K562 treated with DMSO at 1 percent for 48 hours (cell line): ENCODE data around the gene SCYGR8. TPM values are rescaled to one million over a fixed set of nuclear protein-coding genes. Genes with fewer than 3 reads are reported as not detected.

ENCODE experiments used
- total RNA-seq: library from RNA; unstranded; fragments of 300-600 nt; gene quantifications from 2 replicates; pipeline ENCODE4 v1.2.3, GENCODE V29; 2022; ENCODE audit warnings: low replicate concordance; ENCODE audit errors: extremely low read depth

SCYGR8 gene, protein sequence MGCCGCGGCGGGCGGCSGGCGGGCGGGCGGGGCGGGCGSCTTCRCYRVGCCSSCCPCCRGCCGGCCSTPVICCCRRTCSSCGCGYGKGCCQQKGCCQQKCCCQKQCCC
- total RNA-seq, result not detected in 2 replicates

DNA sequence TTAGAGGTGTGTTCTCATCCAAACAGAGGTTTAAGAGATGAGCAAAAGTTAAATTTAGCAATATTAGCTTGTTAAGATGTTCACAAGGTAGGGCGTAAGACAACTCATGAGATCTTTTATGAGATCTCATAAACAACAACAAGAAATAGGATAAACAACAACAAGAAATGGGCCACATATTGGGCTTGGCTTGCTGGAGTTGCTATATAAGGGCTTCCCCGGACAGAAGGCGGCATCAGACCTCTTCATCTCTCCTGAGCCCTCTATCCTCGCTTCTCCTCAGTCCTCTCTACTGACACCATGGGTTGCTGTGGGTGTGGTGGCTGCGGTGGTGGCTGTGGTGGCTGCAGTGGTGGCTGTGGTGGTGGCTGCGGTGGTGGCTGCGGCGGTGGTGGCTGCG, at the start of gene SCYGR8:
Gene SCYGR8 (plus strand): TSS at position 301 of the 400 bp plus-strand sequence. CDS start 0 bp downstream, at position 301.

DNA sequence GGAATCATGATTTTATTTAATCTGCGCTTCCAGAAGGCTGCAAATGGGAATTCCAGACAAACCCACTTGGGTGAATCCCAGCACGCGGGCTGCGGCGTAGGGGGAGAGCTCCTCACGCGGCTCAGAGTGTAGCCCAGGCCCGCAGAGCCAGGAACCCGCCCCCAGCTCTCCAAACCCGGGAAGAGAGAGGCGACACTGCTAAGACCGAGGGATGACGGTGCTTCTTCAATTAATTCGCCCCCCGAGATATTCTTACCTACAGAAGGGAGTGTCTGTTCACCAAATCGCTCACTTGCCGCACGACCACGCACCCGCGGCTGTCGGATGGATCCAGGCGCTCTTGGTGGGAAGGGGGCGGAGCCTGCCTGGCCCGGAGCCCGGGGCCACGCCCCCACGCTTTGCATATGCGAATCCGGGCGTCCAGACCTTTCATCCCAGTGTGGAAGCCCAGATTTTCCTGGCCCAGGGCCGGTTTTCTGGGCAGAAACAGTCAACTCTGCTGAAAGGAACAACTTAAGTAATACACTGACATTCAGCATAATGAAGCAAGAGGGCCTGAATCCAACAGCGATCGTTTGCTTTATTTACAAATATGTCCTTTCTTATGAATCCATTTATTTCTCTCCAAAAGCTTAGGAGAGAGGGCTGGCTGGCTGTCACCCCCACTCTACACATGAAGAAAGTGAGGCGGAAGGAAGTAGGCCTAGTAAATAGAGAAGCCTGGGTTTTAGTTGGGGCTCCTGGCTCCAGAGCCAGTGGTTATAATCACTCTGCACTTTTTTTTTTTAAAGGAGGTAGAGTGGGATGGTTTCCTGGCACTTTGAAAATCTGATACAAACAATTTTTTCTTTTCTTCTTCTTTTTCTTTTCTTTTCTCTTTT, 27.8 kb upstream of the SCYGR8 start, which contains the start of gene SLC19A3:
Gene SLC19A3 (minus strand): TSS at position 342 of the 881 bp plus-strand sequence. CDS start 15,710 bp downstream, outside the sequence.

DNA sequence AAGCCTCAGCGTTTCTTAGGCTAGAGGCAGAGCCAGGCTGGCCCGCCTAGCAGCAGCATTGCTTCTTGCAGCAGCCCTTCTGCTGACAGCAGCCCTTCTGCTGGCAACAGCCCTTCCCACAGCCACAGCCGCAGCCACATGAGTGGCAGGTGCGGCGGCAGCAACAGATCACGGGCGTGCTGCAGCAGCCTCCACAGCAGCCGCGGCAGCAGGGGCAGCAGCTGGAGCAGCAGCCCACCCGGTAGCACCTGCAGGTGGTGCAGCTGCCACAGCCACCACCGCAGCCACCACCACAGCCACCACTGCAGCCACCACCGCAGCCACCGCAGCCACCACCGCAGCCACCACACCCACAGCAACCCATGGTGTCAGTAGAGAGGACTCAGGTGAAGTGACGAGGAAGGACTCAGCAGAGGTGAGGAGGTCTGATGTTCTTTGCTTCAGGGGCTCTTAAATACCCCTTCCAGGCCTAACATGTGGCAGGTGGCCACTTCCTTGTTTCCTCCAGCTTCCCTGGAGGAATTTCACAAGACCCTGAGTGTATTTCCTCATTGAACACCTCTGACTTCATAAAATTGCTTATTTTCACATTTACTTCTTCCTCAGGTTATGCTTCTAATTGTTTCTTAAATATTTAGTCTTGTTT, 21.2 kb upstream of the SCYGR8 start, which contains the start of gene SCYGR6:
Gene SCYGR6 (minus strand): TSS at position 364 of the 646 bp plus-strand sequence. CDS start 0 bp downstream, at position 364.

DNA sequence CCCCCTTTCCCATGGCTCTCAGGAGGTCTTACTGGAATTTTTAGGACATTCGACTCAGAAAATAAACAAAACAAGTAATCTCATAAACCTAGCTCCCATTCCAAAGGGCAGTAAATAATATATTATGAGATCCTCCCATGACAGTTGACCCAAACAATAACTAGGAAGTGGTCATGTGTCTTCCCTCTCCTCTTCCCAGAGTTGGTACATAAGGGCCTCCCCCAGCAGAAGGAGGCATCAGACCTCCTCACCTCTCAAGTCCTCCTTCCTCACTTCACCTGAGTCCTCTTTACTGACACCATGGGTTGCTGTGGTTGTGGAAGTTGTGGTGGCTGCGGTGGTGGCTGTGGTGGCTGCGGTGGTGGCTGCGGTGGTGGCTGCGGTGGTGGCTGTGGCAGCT, 17.7 kb upstream of the SCYGR8 start, which contains the start of gene SCYGR7:
Gene SCYGR7 (plus strand): TSS at position 301 of the 400 bp plus-strand sequence. CDS start 0 bp downstream, at position 301.

Other genes starting within 250 kb of the SCYGR8 start
- gene SCYGR2, start 147.0 kb upstream of the SCYGR8 start, total RNA-seq, result not detected in 2 replicates
- gene SCYGR3, start 131.1 kb upstream of the SCYGR8 start, total RNA-seq, result not detected in 2 replicates
- not detected in 2 replicates for gene SCYGR4, start 128.4 kb upstream of the SCYGR8 start, total RNA-seq
- not detected in 2 replicates for gene SCYGR5, start 79.1 kb upstream of the SCYGR8 start, total RNA-seq
- not detected in 2 replicates for gene SLC19A3, start 27.9 kb upstream of the SCYGR8 start, total RNA-seq
- not detected in 2 replicates for gene SCYGR6, start 21.1 kb upstream of the SCYGR8 start, total RNA-seq
- not detected in 2 replicates for gene SCYGR7, start 17.6 kb upstream of the SCYGR8 start, total RNA-seq
- gene CCL20, start 67.9 kb downstream of the SCYGR8 start, total RNA-seq, result not detected in 2 replicates
- gene DAW1, start 125.7 kb downstream of the SCYGR8 start, total RNA-seq, result not detected in 2 replicates